ENCODE measurements around the gene KDELR3. TPM values are rescaled to one million over a fixed set of nuclear protein-coding genes. Genes with fewer than 3 reads are reported as not detected.

KDELR3 gene
- total RNA-seq, 1 donor from 2014 or later, result not detected

GRCh38 chr22:38487946-38488345, 20.1 kb downstream of the KDELR3 start:
- Mint-ChIP-seq H3K27ac (ENCODE audit: unreplicated experiment) (no peak overlapping the region), H3K27me3 (ENCODE audit: unreplicated experiment) (no peaks in the 10 kb centered on the region), H3K36me3 (ENCODE audit: unreplicated experiment) (no peaks in the 10 kb centered on the region), H3K4me1 (ENCODE audit: low read depth, unreplicated experiment) (peaks cover 1% of the 10 kb centered on the region), H3K4me3 (ENCODE audit: unreplicated experiment) (no peak overlapping the region), H3K9me3 (ENCODE audit: unreplicated experiment) (no peaks in the 10 kb centered on the region)
- TF ChIP-seq CTCF (IDR thresholded peaks at IDR 0.05; ENCODE audit: partially characterized antibody, unreplicated experiment), result no peak
- DNase-seq, result no peak

GRCh38 chr22:38489142-38489541, 21.2 kb downstream of the KDELR3 start:
- no peak for TF ChIP-seq CTCF (IDR thresholded peaks at IDR 0.05; ENCODE audit: partially characterized antibody, unreplicated experiment)
- H3K4me3 Mint-ChIP-seq (ENCODE audit: unreplicated experiment), result no peak overlapping the region
- H3K36me3 Mint-ChIP-seq (ENCODE audit: unreplicated experiment), result no peaks in the 10 kb centered on the region
- H3K9me3 Mint-ChIP-seq (ENCODE audit: unreplicated experiment), result no peaks in the 10 kb centered on the region
- H3K27ac Mint-ChIP-seq (ENCODE audit: unreplicated experiment), result no peak overlapping the region
- H3K27me3 Mint-ChIP-seq (ENCODE audit: unreplicated experiment), result no peaks in the 10 kb centered on the region
- no peak for DNase-seq
- peaks cover 1% of the 10 kb centered on the region for H3K4me1 Mint-ChIP-seq (ENCODE audit: low read depth, unreplicated experiment)

GRCh38 chr22:38489561-38490145, 21.8 kb downstream of the KDELR3 start:
- H3K27me3 Mint-ChIP-seq (ENCODE audit: unreplicated experiment), result no peaks in the 10 kb centered on the region
- DNase-seq, result no peak

GRCh38 chr22:38490475-38490874, 22.6 kb downstream of the KDELR3 start:
- Mint-ChIP-seq H3K36me3 (ENCODE audit: unreplicated experiment) (no peaks in the 10 kb centered on the region), H3K27ac (ENCODE audit: unreplicated experiment) (no peak overlapping the region), H3K9me3 (ENCODE audit: unreplicated experiment) (no peaks in the 10 kb centered on the region), H3K4me3 (ENCODE audit: unreplicated experiment) (no peak overlapping the region), H3K27me3 (ENCODE audit: unreplicated experiment) (no peaks in the 10 kb centered on the region), H3K4me1 (ENCODE audit: low read depth, unreplicated experiment) (peaks cover 1% of the 10 kb centered on the region)
- TF ChIP-seq CTCF (IDR thresholded peaks at IDR 0.05; ENCODE audit: partially characterized antibody, unreplicated experiment), result no peak
- no peak for DNase-seq

More at GRCh38 chr22:38489561-38490145, 21.8 kb downstream of the KDELR3 start:
- no peak overlapping the region for H3K4me3 Mint-ChIP-seq (ENCODE audit: unreplicated experiment)
- no peaks in the 10 kb centered on the region for H3K9me3 Mint-ChIP-seq (ENCODE audit: unreplicated experiment)
- H3K4me1 Mint-ChIP-seq (ENCODE audit: low read depth, unreplicated experiment), result peaks cover 1% of the 10 kb centered on the region
- peak overlapping the region; percentile 64 for H3K27ac Mint-ChIP-seq (ENCODE audit: unreplicated experiment)
- no peak for TF ChIP-seq CTCF (IDR thresholded peaks at IDR 0.05; ENCODE audit: partially characterized antibody, unreplicated experiment)
- no peaks in the 10 kb centered on the region for H3K36me3 Mint-ChIP-seq (ENCODE audit: unreplicated experiment)

- Mint-ChIP-seq H3K36me3 (ENCODE audit: unreplicated experiment) (no peaks in the 10 kb centered on the region), H3K4me3 (ENCODE audit: unreplicated experiment) (no peak overlapping the region), H3K9me3 (ENCODE audit: unreplicated experiment) (no peaks in the 10 kb centered on the region), H3K27me3 (ENCODE audit: unreplicated experiment) (no peaks in the 10 kb centered on the region), H3K4me1 (ENCODE audit: low read depth, unreplicated experiment) (peaks cover 1% of the 10 kb centered on the region), H3K27ac (ENCODE audit: unreplicated experiment) (no peak overlapping the region)
- no peak for TF ChIP-seq CTCF (IDR thresholded peaks at IDR 0.05; ENCODE audit: partially characterized antibody, unreplicated experiment)
- no peak for DNase-seq
These were observed 23.0 kb downstream of the KDELR3 start for GRCh38 chr22:38490915-38491314.
